HG03354 (cell line): ENCODE results near the gene PTPRN2.

Source experiments
- ATAC-seq: cut with Tn5 transposase; IDR thresholded peaks from one replicate; pipeline ENCODE4 v1.9.1; 2021; ENCODE audit warnings: mild to moderate bottlenecking; ENCODE audit not compliant: unreplicated experiment, poor library complexity, severe bottlenecking

Gene PTPRN2

GRCh38 chr7:157687158-157687557 lies 900.5 kb downstream of the PTPRN2 start:
- ATAC-seq = no peak

DNA sequence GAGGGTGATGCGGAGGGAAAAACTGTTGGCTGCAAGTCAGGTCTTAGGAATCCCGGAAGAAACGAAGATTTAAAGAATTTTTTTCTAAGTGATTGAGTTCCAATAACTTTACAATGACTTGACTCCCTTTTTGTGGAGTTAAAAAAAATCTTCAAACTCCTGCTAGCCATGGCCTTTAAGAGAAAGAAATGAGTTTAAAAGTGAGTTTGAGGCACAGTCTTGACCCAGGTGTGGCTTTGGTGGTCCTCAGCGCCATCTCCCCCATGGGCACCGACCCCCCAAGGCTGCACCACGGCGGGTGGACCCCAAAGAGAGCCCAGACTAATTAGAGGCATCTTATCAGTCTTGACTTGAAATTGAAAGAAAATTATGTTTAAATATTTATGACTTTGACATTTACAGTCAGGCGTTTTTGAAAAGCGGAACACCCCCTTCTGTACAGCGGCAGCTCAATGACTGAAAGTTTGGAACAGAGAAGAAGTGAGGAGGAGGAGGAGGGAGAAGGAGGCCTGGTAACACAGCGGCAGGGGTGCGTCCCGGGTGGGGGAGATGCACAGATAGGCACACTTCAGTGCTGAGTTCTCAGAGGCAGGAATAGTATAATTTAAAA lies 901.2 kb downstream of the PTPRN2 start:
- no peak for ATAC-seq

DNA sequence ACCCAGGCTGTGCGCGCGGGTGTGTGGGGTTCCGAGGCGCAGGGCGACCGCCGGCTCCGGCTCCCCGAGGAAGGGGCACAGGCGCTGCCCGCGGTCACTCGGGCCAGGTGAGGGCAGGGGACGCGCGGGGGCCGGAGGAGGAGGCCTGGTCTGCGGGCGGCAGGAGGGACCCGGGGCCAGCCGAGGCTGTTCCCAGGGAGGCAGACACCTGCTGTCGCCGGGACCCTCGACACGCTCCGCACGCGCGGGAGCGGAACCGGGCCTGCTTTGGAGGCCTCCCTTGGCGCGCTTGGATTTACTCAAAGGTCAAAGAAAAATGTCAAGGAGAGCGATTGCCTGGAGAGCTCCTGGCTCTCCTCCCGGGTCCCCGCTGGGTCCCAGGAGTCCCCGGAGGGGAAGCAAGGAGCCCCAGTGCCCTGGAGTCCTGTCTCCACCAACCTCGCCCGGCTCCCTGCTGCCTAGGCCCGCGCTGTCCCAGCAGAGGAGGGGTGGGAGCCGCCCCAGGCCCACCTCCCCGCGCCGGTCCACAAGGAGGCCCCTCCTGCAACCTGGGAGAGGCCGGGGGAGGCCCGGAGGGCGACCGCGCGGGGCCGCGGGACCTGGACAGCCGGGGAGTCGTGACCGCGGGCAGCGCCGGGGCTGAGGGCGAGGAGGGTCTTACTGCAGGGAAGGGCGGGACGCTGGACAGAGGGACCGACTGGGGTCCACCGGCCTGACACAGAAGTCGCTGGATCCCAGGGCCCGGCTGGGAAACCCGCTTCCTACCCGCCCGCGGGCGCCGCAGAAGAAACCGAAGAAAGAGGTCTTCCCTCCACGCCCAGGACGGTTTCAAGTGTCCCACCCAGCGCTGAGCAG lies 902.0 kb downstream of the PTPRN2 start:
- ATAC-seq = no peak

GRCh38 chr7:157684909-157685429 lies 902.7 kb downstream of the PTPRN2 start:
- ATAC-seq = no peak

- ATAC-seq = no peak
Measured at GRCh38 chr7:157684157-157684908, 903.3 kb downstream of the PTPRN2 start.

GRCh38 chr7:157683747-157684156 lies 903.9 kb downstream of the PTPRN2 start:
- no peak for ATAC-seq

- no peak for ATAC-seq
Measured at GRCh38 chr7:157682946-157683746, 904.5 kb downstream of the PTPRN2 start.

GRCh38 chr7:157682064-157682945 lies 905.3 kb downstream of the PTPRN2 start:
- ATAC-seq = no peak

DNA sequence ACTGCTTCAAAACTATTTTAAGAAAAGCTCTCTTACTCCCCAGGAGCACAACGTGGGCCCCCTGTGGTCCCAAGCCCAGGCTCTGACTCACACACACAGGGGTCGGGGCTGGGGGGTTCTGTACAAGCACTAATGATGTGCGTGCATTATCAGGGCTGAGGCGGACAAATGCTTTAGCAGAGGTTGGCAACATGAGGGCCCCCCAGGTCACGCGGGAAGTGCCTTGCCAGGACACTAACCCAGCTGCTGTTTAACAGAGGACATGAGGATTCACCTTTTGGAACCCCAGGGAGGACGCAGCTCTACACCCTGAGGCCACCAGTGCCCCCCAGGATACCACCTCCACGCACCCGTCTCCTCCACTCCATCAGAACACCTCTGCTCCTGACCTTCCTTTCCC lies 908.0 kb downstream of the PTPRN2 start:
- no peak for ATAC-seq

DNA sequence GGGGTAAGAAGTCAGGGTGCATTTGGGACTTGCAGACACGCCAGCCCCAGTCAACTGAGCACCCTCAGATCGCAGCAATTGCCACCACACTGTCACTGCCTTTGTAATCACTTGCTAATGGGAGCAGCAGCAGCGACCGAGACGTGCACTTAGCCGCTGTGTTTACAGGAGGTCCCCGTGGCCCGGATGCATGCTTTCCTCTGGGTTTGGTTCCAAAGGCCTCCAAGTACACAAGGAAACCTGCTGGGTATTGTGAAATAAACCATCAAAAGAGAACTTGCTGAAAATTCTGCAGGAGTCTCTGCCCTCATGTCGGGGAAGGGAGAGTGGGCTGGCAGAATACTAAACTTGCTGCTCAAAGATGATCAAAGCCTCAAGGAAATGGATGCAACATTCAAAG lies 909.1 kb downstream of the PTPRN2 start:
- ATAC-seq = no peak

DNA sequence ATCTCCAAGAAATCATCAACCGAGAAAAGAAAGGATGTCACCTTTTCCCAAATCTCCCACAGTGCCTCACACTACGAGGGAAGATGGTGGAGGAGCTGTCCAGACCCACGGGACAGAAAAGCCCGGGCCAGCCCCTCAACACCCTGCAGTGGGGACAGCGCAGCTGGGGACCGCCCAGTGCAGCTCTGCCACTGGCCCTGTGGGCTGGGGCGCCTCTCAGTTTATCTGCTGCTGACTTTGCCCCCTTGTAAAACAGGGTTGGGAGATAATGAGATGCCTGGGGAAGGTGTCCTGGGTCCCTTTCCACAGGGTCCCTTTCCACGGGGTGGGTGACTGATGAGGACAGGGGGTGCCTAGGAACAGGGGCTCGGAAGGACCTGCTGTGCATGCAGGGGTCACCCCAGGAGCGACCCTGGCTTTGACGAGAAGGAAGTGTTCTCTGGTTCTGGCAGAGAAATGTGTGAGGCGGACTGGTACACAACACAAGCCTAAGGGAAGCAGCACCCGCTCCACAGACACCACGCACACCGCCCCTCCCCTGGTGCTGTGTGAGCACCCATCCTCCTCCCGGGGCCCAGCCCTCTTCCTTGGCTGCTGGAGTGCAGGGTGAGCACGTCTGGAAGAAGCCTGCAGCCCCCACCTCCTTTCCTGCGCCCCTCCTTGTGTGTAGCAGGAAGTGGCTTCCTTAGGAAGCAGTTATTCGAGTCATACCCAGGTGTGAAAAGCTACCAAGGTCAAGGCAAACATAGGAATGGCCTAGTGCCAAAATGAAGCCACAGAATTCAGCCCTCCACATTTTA lies 911.0 kb downstream of the PTPRN2 start:
- no peak for ATAC-seq

- no peak for ATAC-seq
Measured at GRCh38 chr7:157676001-157676400, 911.6 kb downstream of the PTPRN2 start.

- no peak for ATAC-seq
Measured at GRCh38 chr7:157675427-157675927, 912.1 kb downstream of the PTPRN2 start.

- ATAC-seq = no peak
Measured at GRCh38 chr7:157674715-157675426, 912.8 kb downstream of the PTPRN2 start.

GRCh38 chr7:157674027-157674714 lies 913.5 kb downstream of the PTPRN2 start:
- ATAC-seq = no peak

- no peak for ATAC-seq
Measured at GRCh38 chr7:157673573-157673972, 914.0 kb downstream of the PTPRN2 start.
